GM19025 (cell line): Measurements from ENCODE around the gene CDC27.
"Not testable (repeated sequence)": the region's sequence is repeated elsewhere in the genome, so short reads cannot be mapped to it uniquely, and the experiment has no call there.

ENCODE experiments used
- ATAC-seq: cut with Tn5 transposase; IDR thresholded peaks from one replicate; pipeline ENCODE4 v1.9.1; 2021; ENCODE audit warnings: mild to moderate bottlenecking, low read depth, moderate library complexity; ENCODE audit not compliant: unreplicated experiment

Gene CDC27

GRCh38 chr17:47162013-47162622 is 27.0 kb downstream of the CDC27 start:
- ATAC-seq, result no peak

- no peak for ATAC-seq
Measured at GRCh38 chr17:47159315-47159714, 29.8 kb downstream of the CDC27 start.

- ATAC-seq, result no peak
Measured at GRCh38 chr17:47145351-47145750, 43.7 kb downstream of the CDC27 start.

GRCh38 chr17:47135235-47135634 is 53.9 kb downstream of the CDC27 start:
- ATAC-seq, result no peak

GRCh38 chr17:47134354-47134753 is 54.7 kb downstream of the CDC27 start:
- not testable (repeated sequence) for ATAC-seq

GRCh38 chr17:47131761-47132160 is 57.3 kb downstream of the CDC27 start:
- ATAC-seq, result no peak

GRCh38 chr17:47126835-47127234 is 62.3 kb downstream of the CDC27 start:
- ATAC-seq, result not testable (repeated sequence)

- ATAC-seq, result not testable (repeated sequence)
Measured at GRCh38 chr17:47123262-47123661, 65.8 kb downstream of the CDC27 start.

GRCh38 chr17:47120521-47121095 is 68.5 kb downstream of the CDC27 start:
- no peak for ATAC-seq

GRCh38 chr17:47119746-47120520 is 69.2 kb downstream of the CDC27 start:
- ATAC-seq, result no peak

GRCh38 chr17:47117386-47117785 is 71.7 kb downstream of the CDC27 start:
- ATAC-seq, result no peak

GRCh38 chr17:47106130-47106529 is 83.0 kb downstream of the CDC27 start:
- ATAC-seq, result no peak

- not testable (repeated sequence) for ATAC-seq
Measured at GRCh38 chr17:47105246-47105645, 83.8 kb downstream of the CDC27 start.

- no peak for ATAC-seq
Measured at GRCh38 chr17:47102914-47103313, 86.2 kb downstream of the CDC27 start.

- ATAC-seq, result peak; percentile 96
Measured at GRCh38 chr17:47099987-47100711, 88.9 kb downstream of the CDC27 start.

- peak; percentile 26 for ATAC-seq
Measured at GRCh38 chr17:47099451-47099986, 89.6 kb downstream of the CDC27 start.

- no peak for ATAC-seq
Measured at GRCh38 chr17:47096343-47096742, 92.8 kb downstream of the CDC27 start.

GRCh38 chr17:47095268-47095667 is 93.8 kb downstream of the CDC27 start:
- no peak for ATAC-seq

GRCh38 chr17:47087093-47087492 is 102.0 kb downstream of the CDC27 start:
- no peak for ATAC-seq

- no peak for ATAC-seq
Measured at GRCh38 chr17:47085736-47086135, 103.4 kb downstream of the CDC27 start.

- no peak for ATAC-seq
Measured at GRCh38 chr17:47078801-47079200, 110.3 kb downstream of the CDC27 start.
